NCI-H2196 treated with DMSO at 0.1 percent for 48 hours (cell line): Measurements from ENCODE around the gene IMP4.

Experiments
- DNase-seq: peaks from one replicate; lab custom pipeline; 2025; ENCODE audit not compliant: unreplicated experiment; lab: John Stamatoyannopoulos, UW

Gene IMP4

DNA sequence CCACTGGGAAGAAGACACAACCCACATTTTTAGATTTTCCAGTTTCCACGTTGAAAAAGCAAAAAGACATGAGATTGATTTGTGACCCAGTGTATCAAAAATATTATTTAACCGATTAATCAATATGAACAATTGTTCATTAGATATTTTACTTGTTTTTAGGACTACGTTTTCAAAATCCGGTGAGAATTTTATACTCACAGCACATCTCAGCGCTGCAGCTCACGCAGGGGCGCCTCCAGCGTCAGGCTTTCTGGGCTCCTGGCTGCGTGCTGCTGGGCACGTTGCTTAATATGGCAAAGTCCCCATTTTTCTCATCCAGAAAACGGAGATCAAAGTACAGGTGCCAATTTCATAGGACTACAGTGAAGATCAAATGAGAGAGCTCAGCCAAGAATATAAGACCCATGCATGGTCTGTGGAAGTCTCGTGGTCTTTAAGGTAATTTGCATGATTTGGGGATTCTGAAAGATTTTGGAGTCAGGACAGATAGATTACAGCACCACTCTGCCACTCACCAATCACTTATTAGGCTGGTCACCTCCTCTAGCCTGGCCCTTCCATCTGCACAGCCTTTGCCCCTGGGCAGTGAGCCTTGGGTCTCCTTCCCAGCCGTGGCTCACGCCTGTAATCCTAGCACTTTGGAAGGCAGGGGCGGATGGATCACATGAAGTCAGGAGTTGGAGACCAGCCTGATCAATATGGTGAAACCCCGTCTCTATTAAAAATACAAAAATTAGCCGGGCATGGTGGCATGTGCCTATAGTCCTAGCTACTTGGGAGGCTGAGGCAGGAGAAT, 49.4 kb downstream of the IMP4 start:
- no peak for DNase-seq

DNA sequence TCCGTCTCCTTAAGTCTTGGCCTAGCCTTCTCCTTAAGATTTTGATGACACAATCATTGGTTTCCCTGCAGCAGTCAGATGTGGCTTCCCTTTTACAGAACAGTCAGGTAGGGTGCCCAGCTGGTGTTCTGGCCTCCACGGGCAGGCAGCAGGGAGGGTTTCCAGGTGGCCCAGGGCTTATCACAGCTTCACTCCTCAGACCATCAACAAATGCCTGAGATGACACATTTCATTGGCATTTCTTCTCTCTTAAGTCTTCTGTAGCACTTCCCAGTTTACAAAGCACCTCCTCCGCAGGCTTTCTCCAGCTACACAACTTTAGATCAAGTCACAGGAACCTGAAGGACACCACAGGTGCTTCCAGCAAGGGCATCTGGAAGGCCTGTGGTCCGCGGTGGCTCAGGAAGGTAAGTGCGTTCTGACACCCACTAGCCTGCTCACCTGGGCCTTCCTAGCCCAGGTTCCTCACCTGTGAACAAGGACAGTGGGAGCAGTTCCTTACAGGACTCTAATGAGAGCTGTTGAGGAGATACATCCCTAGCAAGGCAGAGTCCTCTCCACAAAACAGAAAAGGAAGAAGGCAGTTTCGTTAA, 50.7 kb downstream of the IMP4 start:
- DNase-seq: no peak
